ENCODE measurements around the gene PRKCE. TPM values are rescaled to one million over a fixed set of nuclear protein-coding genes. Genes with fewer than 3 reads are reported as not detected.

The PRKCE gene
- total RNA-seq, 2 experiments from 2014 or later: 15.4 to 16.2 TPM

DNA sequence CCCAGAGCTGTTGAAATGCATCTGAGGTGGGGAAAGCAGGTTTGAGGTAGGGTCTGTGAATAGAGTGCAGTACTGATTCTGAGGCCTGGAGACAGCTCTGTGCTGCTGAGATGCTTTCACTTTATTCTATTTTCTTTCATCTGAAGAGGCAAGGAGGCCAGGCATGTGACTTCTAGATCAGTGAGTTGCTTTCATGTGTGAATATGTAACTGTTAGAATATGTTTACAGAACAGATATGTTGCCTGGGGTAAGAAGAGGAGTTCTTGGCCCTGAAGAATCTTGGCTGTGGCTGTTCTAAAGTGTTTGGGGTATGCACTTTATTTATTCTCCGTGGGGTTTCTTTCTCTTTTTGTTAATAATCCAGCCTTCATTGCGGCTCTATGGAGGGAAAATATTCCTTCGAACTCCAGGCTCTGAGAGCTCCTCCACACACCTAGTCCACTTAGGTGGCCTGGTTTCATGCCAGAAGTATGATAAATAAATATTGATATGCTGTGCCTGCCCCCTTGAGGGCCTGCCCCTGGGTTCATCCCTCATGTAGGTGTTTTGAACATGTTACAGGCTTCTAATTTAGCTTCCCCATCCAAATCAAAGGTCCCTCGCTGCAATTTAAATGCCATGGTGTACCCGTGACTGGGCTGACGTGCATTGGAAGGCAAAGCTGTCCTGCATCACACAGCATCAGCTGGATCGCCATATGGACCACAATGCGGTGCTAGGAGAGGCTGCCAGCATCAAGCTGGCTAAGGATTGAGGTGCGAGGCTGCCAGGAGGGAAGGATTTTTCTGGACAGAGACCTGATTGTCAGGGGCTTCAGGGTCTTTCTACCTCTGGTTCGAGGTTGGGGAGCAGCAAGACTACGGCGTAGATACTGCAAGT lies 102.9 kb downstream of the PRKCE start:
- ATAC-seq: no peak
- Mint-ChIP-seq H3K4me1 (ENCODE audit: low read depth) (peaks cover 2% of the 10 kb centered on the region), H3K36me3 (ENCODE audit: low read depth) (no peaks in the 10 kb centered on the region), H3K4me3 (no peak overlapping the region), H3K9me3 (ENCODE audit: insufficient read depth) (no peaks in the 10 kb centered on the region), H3K27ac (no peak overlapping the region), H3K27me3 (ENCODE audit: low read depth) (no peaks in the 10 kb centered on the region)
- CTCF ChIA-PET: interaction anchor here (1.8 kb wide), 1 partner anchor 26 kb away, joined by 6 read pairs; no protein-coding TSS in a partner anchor
- no peak for DNase-seq
- POLR2A ChIA-PET: no interaction called here

DNA sequence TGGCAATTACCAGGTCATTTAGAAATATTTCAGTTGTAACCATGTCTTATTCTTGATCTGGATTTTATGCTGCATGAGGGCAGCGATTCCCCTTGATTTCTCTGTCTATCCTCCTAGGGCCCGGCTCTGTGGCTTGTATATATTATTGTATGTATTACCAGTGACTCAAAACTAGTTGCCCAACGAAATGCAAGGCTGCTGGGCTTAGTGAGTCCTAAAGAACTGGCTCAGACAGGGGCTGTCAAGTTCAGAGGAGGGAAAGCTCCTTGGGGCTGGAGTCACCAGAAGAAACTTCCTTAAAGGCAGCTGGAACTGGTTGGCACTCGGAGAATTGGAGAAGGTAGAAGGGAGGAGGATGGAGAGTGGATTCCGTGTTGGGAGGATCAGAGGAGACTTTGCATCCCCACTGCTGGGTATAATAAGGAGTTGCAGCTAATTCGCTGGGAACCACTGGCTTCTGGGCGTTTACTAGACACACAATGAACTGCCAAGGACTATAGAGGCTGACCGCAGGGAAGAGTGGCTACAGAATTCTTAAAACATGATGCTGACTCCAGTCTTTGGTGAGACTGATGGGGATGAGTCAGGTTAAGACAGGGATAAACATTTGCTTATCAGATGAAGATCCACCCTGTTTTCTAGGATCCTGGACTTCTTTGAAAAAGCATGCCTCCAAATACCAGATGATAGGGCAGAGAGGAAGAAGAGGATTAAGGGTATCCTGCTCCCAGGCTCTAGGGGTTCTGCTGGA lies 104.3 kb downstream of the PRKCE start:
- no peak for DNase-seq
- POLR2A ChIA-PET: no interaction called here
- Mint-ChIP-seq H3K4me1 (ENCODE audit: low read depth) (peaks cover 2% of the 10 kb centered on the region), H3K4me3 (no peak overlapping the region), H3K27ac (no peak overlapping the region), H3K36me3 (ENCODE audit: low read depth) (no peaks in the 10 kb centered on the region), H3K27me3 (ENCODE audit: low read depth) (no peaks in the 10 kb centered on the region), H3K9me3 (ENCODE audit: insufficient read depth) (no peaks in the 10 kb centered on the region)
- CTCF ChIA-PET: no interaction called here
- ATAC-seq: no peak

DNA sequence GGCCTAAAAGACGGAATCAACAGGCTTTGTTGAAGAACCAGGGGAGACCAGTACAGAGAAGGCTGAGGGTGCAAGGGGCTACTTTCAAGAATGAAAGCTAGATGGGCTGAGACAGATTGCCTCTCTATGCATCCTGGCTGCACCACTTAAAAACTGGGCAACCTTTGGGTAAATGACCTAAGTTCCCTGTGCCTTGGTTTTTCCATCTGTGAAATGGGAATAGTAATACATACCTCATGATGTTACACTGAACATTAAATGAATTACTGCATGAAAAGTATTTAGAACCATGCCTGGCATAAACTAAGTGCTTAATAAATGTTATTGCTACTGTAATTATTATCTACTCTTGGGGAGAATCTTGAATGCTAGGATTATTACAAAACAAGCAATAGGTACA lies 106.5 kb downstream of the PRKCE start:
- no peak overlapping the region for H3K4me3 Mint-ChIP-seq
- H3K36me3 Mint-ChIP-seq (ENCODE audit: low read depth): no peaks in the 10 kb centered on the region
- CTCF ChIA-PET: interaction anchor here (2.1 kb wide), 1 partner anchor 20 kb away, joined by 6 read pairs; no protein-coding TSS in a partner anchor
- no peaks in the 10 kb centered on the region for H3K9me3 Mint-ChIP-seq (ENCODE audit: insufficient read depth)
- no peak for ATAC-seq
- no peaks in the 10 kb centered on the region for H3K4me1 Mint-ChIP-seq (ENCODE audit: low read depth)
- no peak overlapping the region for H3K27ac Mint-ChIP-seq
- no peak for DNase-seq
- POLR2A ChIA-PET: no interaction called here
- H3K27me3 Mint-ChIP-seq (ENCODE audit: low read depth): no peaks in the 10 kb centered on the region

DNA sequence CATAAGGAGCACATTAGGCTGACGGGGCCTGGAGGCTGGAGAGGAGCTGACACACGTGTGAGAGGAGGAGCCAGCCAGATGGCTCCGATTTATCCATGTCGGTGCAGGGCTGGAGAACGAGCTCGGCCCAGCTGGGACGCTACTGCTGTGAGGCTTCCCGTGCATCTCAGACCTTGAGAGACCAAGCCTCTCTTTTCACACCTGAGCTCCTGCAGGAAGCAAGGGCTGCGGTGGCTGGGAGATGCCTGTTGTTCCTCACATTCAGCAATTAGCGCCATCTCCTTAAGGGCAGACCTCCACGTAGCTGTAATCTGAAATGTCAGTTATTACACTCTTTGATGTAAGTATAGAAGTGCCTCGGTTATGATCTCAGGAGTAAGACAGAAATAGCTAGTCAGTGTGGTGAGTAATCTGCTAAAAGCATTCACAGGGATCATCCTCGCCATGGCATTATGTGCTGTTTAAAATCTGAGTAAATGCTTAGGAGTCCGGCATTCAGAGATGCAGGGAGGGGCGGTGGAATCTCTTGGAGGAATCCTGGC lies 107.9 kb downstream of the PRKCE start:
- CTCF ChIA-PET: interaction anchor here (2.1 kb wide), 1 partner anchor 19 kb away, joined by 6 read pairs; no protein-coding TSS in a partner anchor
- DNase-seq: no peak
- Mint-ChIP-seq H3K36me3 (ENCODE audit: low read depth) (no peaks in the 10 kb centered on the region), H3K27ac (no peak overlapping the region), H3K27me3 (ENCODE audit: low read depth) (no peaks in the 10 kb centered on the region), H3K4me3 (no peak overlapping the region), H3K4me1 (ENCODE audit: low read depth) (no peaks in the 10 kb centered on the region), H3K9me3 (ENCODE audit: insufficient read depth) (no peaks in the 10 kb centered on the region)
- POLR2A ChIA-PET: no interaction called here
- no peak for ATAC-seq

GRCh38 chr2:45761635-45762034 lies 110.2 kb downstream of the PRKCE start:
- ChIA-PET POLR2A (no interaction called here), CTCF (interaction anchor here (0.9 to 1.3 kb wide), 2 partner anchors 13 to 17 kb away, joined by 3 read pairs; no protein-coding TSS in a partner anchor)
- ATAC-seq (no peak), DNase-seq (no peak)
- Mint-ChIP-seq H3K27me3 (ENCODE audit: low read depth) (no peaks in the 10 kb centered on the region), H3K4me1 (ENCODE audit: low read depth) (no peaks in the 10 kb centered on the region), H3K9me3 (ENCODE audit: insufficient read depth) (no peaks in the 10 kb centered on the region), H3K36me3 (ENCODE audit: low read depth) (no peaks in the 10 kb centered on the region), H3K27ac (no peak overlapping the region), H3K4me3 (no peak overlapping the region)

DNA sequence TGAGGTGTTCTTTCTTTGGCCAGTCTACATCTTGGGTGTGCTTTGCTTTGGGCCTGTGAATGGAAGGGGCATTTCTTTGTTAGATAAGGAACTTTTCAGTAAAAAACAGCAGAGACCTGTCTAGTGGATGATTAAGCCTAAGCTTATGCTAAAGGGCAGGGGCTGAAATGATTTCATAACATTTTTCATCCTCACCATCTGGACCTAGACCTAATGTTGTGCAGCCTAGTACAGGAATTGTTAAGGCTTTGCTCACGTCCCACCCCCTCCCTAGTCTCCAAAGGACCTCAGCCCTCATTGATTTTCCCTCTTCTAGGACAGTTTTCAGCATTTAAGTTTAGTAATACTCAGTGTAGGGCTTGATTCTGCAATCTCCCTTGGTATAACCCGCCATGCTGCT lies 111.8 kb downstream of the PRKCE start:
- H3K27ac Mint-ChIP-seq: no peak overlapping the region
- no peak overlapping the region for H3K4me3 Mint-ChIP-seq
- no peaks in the 10 kb centered on the region for H3K36me3 Mint-ChIP-seq (ENCODE audit: low read depth)
- DNase-seq: no peak
- no peaks in the 10 kb centered on the region for H3K27me3 Mint-ChIP-seq (ENCODE audit: low read depth)
- ChIA-PET POLR2A (no interaction called here), CTCF (interaction anchor here (0.9 kb wide), 1 partner anchor 17 kb away, joined by 3 read pairs; no protein-coding TSS in a partner anchor)
- no peak for ATAC-seq
- no peaks in the 10 kb centered on the region for H3K9me3 Mint-ChIP-seq (ENCODE audit: insufficient read depth)
- H3K4me1 Mint-ChIP-seq (ENCODE audit: low read depth): no peaks in the 10 kb centered on the region

DNA sequence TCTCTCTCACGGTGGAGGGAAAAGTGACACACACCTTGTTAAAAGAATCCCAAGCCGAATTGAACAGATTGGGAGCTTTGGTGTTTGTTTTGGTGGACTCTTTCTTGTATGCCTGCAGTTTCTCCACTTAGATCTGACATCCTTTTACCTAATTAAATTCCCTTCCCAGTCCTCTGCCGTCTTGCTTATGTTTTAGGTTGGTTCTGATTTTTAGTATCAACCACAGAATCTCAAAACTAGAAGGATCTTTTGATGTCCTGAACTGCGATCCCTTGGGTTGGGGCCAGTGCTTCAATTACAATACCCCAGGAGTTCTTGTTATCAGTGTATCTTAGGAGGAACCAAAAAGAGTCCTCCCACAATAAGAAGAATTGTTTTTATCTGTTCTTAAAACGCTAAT lies 112.3 kb downstream of the PRKCE start:
- ChIA-PET CTCF (no interaction called here), POLR2A (no interaction called here)
- H3K4me3 Mint-ChIP-seq: no peak overlapping the region
- no peaks in the 10 kb centered on the region for H3K9me3 Mint-ChIP-seq (ENCODE audit: insufficient read depth)
- DNase-seq: no peak
- H3K36me3 Mint-ChIP-seq (ENCODE audit: low read depth): no peaks in the 10 kb centered on the region
- ATAC-seq: no peak
- peaks cover 5% of the 10 kb centered on the region for H3K27me3 Mint-ChIP-seq (ENCODE audit: low read depth)
- H3K27ac Mint-ChIP-seq: no peak overlapping the region
- no peaks in the 10 kb centered on the region for H3K4me1 Mint-ChIP-seq (ENCODE audit: low read depth)

GRCh38 chr2:45765007-45765727 lies 113.7 kb downstream of the PRKCE start:
- H3K9me3 Mint-ChIP-seq (ENCODE audit: insufficient read depth): no peaks in the 10 kb centered on the region
- DNase-seq: no peak
- no peak overlapping the region for H3K4me3 Mint-ChIP-seq
- POLR2A ChIA-PET: no interaction called here
- H3K27ac Mint-ChIP-seq: no peak overlapping the region
- no peak for ATAC-seq
- H3K27me3 Mint-ChIP-seq (ENCODE audit: low read depth): peaks cover 7% of the 10 kb centered on the region
- H3K36me3 Mint-ChIP-seq (ENCODE audit: low read depth): no peaks in the 10 kb centered on the region
- H3K4me1 Mint-ChIP-seq (ENCODE audit: low read depth): no peaks in the 10 kb centered on the region
- CTCF ChIA-PET: interaction anchor here (1.6 kb wide), 1 partner anchor 13 kb away, joined by 5 read pairs; no protein-coding TSS in a partner anchor

- no peaks in the 10 kb centered on the region for H3K36me3 Mint-ChIP-seq (ENCODE audit: low read depth)
- no peaks in the 10 kb centered on the region for H3K9me3 Mint-ChIP-seq (ENCODE audit: insufficient read depth)
- no peak overlapping the region for H3K27ac Mint-ChIP-seq
- CTCF ChIA-PET: interaction anchor here (1.6 kb wide), 1 partner anchor 13 kb away, joined by 5 read pairs; no protein-coding TSS in a partner anchor
- DNase-seq: no peak
- peaks cover 7% of the 10 kb centered on the region for H3K27me3 Mint-ChIP-seq (ENCODE audit: low read depth)
- H3K4me3 Mint-ChIP-seq: no peak overlapping the region
- POLR2A ChIA-PET: no interaction called here
- no peaks in the 10 kb centered on the region for H3K4me1 Mint-ChIP-seq (ENCODE audit: low read depth)
- ATAC-seq: no peak
Measured at GRCh38 chr2:45765728-45766254, 114.3 kb downstream of the PRKCE start.

DNA sequence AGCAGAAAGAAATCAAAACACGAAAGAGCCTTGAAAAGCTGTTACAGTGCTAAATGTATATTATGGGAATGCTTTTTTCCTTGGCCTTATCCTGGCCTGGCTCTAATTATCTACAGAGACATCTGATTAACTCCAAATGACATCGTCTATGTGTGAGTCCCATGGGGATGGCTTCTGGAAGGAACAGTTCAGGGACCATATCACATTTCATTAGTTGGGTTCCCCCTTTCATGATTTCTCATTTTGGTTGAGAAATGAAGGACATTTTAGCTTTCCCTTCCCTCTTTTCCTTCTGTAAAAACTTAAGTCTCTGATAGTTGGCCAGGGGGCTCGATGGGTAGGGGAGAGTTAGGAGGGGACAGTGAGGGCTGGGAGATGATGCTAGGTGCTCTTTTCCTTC lies 116.7 kb downstream of the PRKCE start:
- DNase-seq: no peak
- H3K4me3 Mint-ChIP-seq: no peak overlapping the region

DNA sequence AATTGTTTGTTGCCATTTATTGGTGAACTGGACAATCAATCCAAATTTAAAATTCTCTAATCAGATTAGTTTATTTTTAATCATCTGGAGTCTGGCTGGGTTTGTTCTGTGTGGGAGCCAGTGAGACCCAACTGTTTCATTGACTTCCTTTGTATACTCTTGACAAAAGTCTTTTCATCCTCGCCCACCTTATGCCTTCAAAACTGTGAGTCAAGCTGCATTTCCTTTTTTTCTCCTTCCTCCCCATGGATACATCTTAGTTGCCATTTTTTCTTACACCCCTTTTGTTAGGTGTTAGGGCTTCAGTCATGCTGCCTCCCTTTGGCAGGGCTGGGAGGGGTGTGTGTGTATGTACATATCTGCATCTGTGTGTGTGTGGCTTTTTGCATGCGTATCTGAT lies 117.6 kb downstream of the PRKCE start:
- peaks cover 7% of the 10 kb centered on the region for H3K27me3 Mint-ChIP-seq (ENCODE audit: low read depth)
- no peak overlapping the region for H3K4me3 Mint-ChIP-seq
- DNase-seq: no peak
- no peak for ATAC-seq
- CTCF ChIA-PET: interaction anchor here (1.8 kb wide), 1 partner anchor 10 kb away, joined by 5 read pairs; no protein-coding TSS in a partner anchor
- H3K9me3 Mint-ChIP-seq (ENCODE audit: insufficient read depth): no peaks in the 10 kb centered on the region
- POLR2A ChIA-PET: no interaction called here
- H3K4me1 Mint-ChIP-seq (ENCODE audit: low read depth): no peaks in the 10 kb centered on the region
- no peak overlapping the region for H3K27ac Mint-ChIP-seq
- no peaks in the 10 kb centered on the region for H3K36me3 Mint-ChIP-seq (ENCODE audit: low read depth)

More for the DNA sequence above, 116.7 kb downstream of the PRKCE start:
- Mint-ChIP-seq H3K9me3 (ENCODE audit: insufficient read depth) (no peaks in the 10 kb centered on the region), H3K27me3 (ENCODE audit: low read depth) (peaks cover 7% of the 10 kb centered on the region), H3K36me3 (ENCODE audit: low read depth) (no peaks in the 10 kb centered on the region), H3K27ac (no peak overlapping the region), H3K4me1 (ENCODE audit: low read depth) (no peaks in the 10 kb centered on the region)
- CTCF ChIA-PET: interaction anchor here (1.8 kb wide), 1 partner anchor 10 kb away, joined by 5 read pairs; no protein-coding TSS in a partner anchor
- POLR2A ChIA-PET: no interaction called here
- ATAC-seq: no peak

Measured in activated CD8-positive, alpha-beta T cell treated with anti-CD3 and anti-CD28 coated beads, Interleukin-2, amount 10 ng/mL, durations not matched to agents 7 days and 5 days (primary cell).